K562 (cell line): ENCODE data around the gene TLK2. TPM values are rescaled to one million over a fixed set of nuclear protein-coding genes. Genes with fewer than 3 reads are reported as not detected.
A peak's percentile ranks its signal among the peaks of the same experiment; 100 is the strongest.

ENCODE experiments used
- ATAC-seq: fragments of 200-7000 bp; cut with Tn5 transposase; 3 replicates; pipeline ENCODE4 v1.9.1; 2020; ENCODE audit warnings: moderate library complexity
- BruUV-seq: library from RNA; stranded (reverse); fragments of 400-500 nt; replicated peaks from 2 replicates; lab custom pipeline; 2021; lab: Mats Ljungman, UMichigan
- CTCF ChIA-PET: fragments of 300-600 bp; formaldehyde crosslinking; extraction: SDS; loops from one replicate; lab custom pipeline; 2021; ENCODE audit warnings: low intra/inter-chr PET ratio; lab: Yijun Ruan, JAX
- POLR2A ChIA-PET: fragments of 300-600, 350-650 bp; sonication (Branson Sonifier 250); formaldehyde crosslinking; extraction: SDS; loops from one replicate; lab custom pipeline; 2021; ENCODE audit warnings: antibody characterized with exemption, inconsistent platforms; lab: Yijun Ruan, JAX
- DNase-seq, 4 experiments: peaks; one replicate each; pipeline versions ENCODE4 v3.0.0 to v3.0.0-alpha.2; 2011 to 2018; ENCODE audit warnings: low spot score in 3 of 4, mixed read lengths in 3 of 4; ENCODE audit errors: extremely low read depth in 1 of 4
- FAIRE-seq: peaks from 2 replicates; lab custom pipeline; 2011; peaks lifted over from hg19 to GRCh38; lab: Jason Lieb, UNC
- H2AFZ ChIP-seq: 2 replicates; pipeline ENCODE4 v1.6.0; 2011; ENCODE audit warnings: low read depth, low read length, control low read depth, inconsistent platforms
- H3K27ac ChIP-seq: fragments of 200-600 bp; 3 replicates; pipeline ENCODE4 v1.8.0; 2011; ENCODE audit warnings: low read depth, mild to moderate bottlenecking, control low read depth, inconsistent platforms, low read length, moderate library complexity, mixed read lengths; ENCODE audit errors: extremely low read depth
- H3K27me3 ChIP-seq, 2 experiments: fragments of 300-600 bp in 1 of 2; 2 replicates in 1 of 2; 3 replicates in 1 of 2; pipeline versions ENCODE4 v1.6.0 to v1.8.0; 2011; ENCODE audit warnings: inconsistent platforms in 2 of 2, low read length in 2 of 2, mild to moderate bottlenecking in 1 of 2, mixed read lengths in 1 of 2, moderate library complexity in 1 of 2; ENCODE audit not compliant: control insufficient read depth in 2 of 2, insufficient read depth in 2 of 2
- H3K36me3 ChIP-seq: fragments of 300-600 bp; 3 replicates; pipeline ENCODE4 v1.8.0; 2011; ENCODE audit warnings: mild to moderate bottlenecking, low read length, inconsistent platforms; ENCODE audit not compliant: control insufficient read depth, insufficient read depth
- H3K4me1 ChIP-seq, 2 experiments: fragments of 200-600 bp in 1 of 2; replicated peaks in 1 of 2; 2 replicates in 1 of 2; 3 replicates in 1 of 2; pipeline versions ENCODE4 v1.5.1 to v1.8.0; 2011; ENCODE audit warnings: inconsistent platforms in 2 of 2, low read length in 2 of 2, mild to moderate bottlenecking in 1 of 2, mixed read lengths in 1 of 2, moderate library complexity in 1 of 2; ENCODE audit not compliant: control insufficient read depth in 2 of 2, insufficient read depth in 2 of 2
- H3K4me2 ChIP-seq: 2 replicates; pipeline ENCODE4 v1.6.1; 2011; ENCODE audit warnings: low read length, control low read depth, inconsistent platforms, mixed read lengths; ENCODE audit not compliant: insufficient read depth
- H3K4me3 ChIP-seq: fragments of 200-600 bp; sonication (generic), shearing (Covaris generic); 2 replicates; pipeline ENCODE4 v1.5.1; 2016; ENCODE audit warnings: control low read depth, inconsistent platforms
- H3K79me2 ChIP-seq: fragments of 200-600 bp; 3 replicates; pipeline ENCODE4 v1.8.0; 2011; ENCODE audit warnings: low read length, inconsistent platforms; ENCODE audit not compliant: control insufficient read depth, insufficient read depth
- H3K9ac ChIP-seq, 2 experiments: 2 replicates each; pipeline versions ENCODE4 v1.6.0 to v1.6.1; 2011; ENCODE audit warnings: low read depth in 2 of 2, low read length in 2 of 2, control low read depth in 1 of 2, inconsistent platforms in 1 of 2, mild to moderate bottlenecking in 1 of 2, mixed read lengths in 1 of 2; ENCODE audit not compliant: insufficient read depth in 1 of 2
- H3K9me1 ChIP-seq: one replicate; pipeline ENCODE4 v1.6.0; 2011; ENCODE audit warnings: inconsistent platforms, mild to moderate bottlenecking, low read length, moderate library complexity; ENCODE audit not compliant: control insufficient read depth, insufficient read depth
- H3K9me3 ChIP-seq: replicated peaks from 2 replicates; pipeline ENCODE4 v1.5.1; 2011; ENCODE audit warnings: low read depth, low read length, inconsistent platforms; ENCODE audit not compliant: control insufficient read depth, insufficient read depth
- H4K20me1 ChIP-seq: replicated peaks from 2 replicates; pipeline ENCODE4 v1.6.1; 2011; ENCODE audit warnings: low read length, inconsistent platforms, mixed read lengths; ENCODE audit not compliant: control insufficient read depth, insufficient read depth
- MEF2D ChIP-seq: conservative IDR thresholded peaks from 2 replicates; pipeline ENCODE4 v1.6.1; 2016; ENCODE audit warnings: low read depth, missing genetic modification characterization, missing compliant biosample characterization
- MEIS2 ChIP-seq: fragments of 450-650 bp; IDR thresholded peaks from 2 replicates; pipeline ENCODE4 v1.6.1; 2014; ENCODE audit warnings: mild to moderate bottlenecking; ENCODE audit not compliant: partially characterized antibody
- RUNX1 ChIP-seq: sonication (generic); IDR thresholded peaks from 2 replicates; pipeline ENCODE4 v1.6.1; 2016; ENCODE audit warnings: antibody characterized with exemption, low read depth
- WGBS: fragments of 100-300 bp; shearing (Covaris generic); methylation state at CpG from one replicate; pipeline ENCODE4 v1.1.6; 2016; ENCODE audit warnings: low coverage, mixed read lengths; ENCODE audit not compliant: insufficient coverage; ENCODE audit errors: missing lambda C conversion rate; 5-methylcytosine and 5-hydroxymethylcytosine counted together
- in situ Hi-C: fragments of 300-500 bp; cut with MboI; formaldehyde crosslinking; loops from 4 replicates; pipeline ENCODE4 v1.15.0; 2018; ENCODE audit warnings: inconsistent platforms, mixed read lengths
- intact Hi-C: fragments of 100-400 bp; cut with micrococcal nuclease; formaldehyde crosslinking; loops from 2 replicates; pipeline ENCODE4 v1.14.2; 2022
- polyA plus RNA-seq, 8 experiments: library from polyadenylated mRNA; depleted of rRNA in 4 of 8; stranded (reverse) in 5 of 8; unstranded in 3 of 8; fragments of >200 nt; fragmentation: Nextera tagmentation in 2 of 8; fragmentation: Illumina TruSeq in 1 of 8; extraction: Ambion mirVana in 2 of 8; extraction: Trizol in 1 of 8; gene quantifications; 2 replicates each; pipeline versions ENCODE4 v1.2.1 to v1.2.3, GENCODE V29; 2011 to 2014; ENCODE audit warnings: inconsistent platforms in 1 of 8, missing spikeins in 1 of 8
- total RNA-seq, 7 experiments: library from RNA; depleted of rRNA in 6 of 7; stranded (reverse); fragments of >200 nt in 6 of 7; fragmentation: Illumina TruSeq in 2 of 7; extraction: Trizol in 2 of 7; gene quantifications; 2 replicates each; pipeline versions ENCODE4 v1.2.1 to v1.2.3, GENCODE V29; 2011 to 2021; ENCODE audit warnings: low replicate concordance in 1 of 7
- TF ChIP-seq, protein P1 (sequence below): fragments of 450-650 bp; IDR thresholded peaks from 2 replicates; pipeline ENCODE4 v1.6.1; 2016
- TF ChIP-seq, protein P2 (sequence below), 2 experiments: IDR thresholded peaks in 1 of 2; conservative IDR thresholded peaks in 1 of 2; 2 replicates each; pipeline ENCODE4 v1.6.1; 2016; ENCODE audit warnings: low read depth in 2 of 2, mild to moderate bottlenecking in 1 of 2, missing compliant biosample characterization in 1 of 2, missing genetic modification characterization in 1 of 2, moderate library complexity in 1 of 2

The TLK2 gene
- total and polyA plus RNA-seq, 9 of the 15 experiments (the other 6 are each of a cell fraction or from before 2014, with no cell fraction given), result 10.1 to 51.9 (median 32.4) TPM

DNA sequence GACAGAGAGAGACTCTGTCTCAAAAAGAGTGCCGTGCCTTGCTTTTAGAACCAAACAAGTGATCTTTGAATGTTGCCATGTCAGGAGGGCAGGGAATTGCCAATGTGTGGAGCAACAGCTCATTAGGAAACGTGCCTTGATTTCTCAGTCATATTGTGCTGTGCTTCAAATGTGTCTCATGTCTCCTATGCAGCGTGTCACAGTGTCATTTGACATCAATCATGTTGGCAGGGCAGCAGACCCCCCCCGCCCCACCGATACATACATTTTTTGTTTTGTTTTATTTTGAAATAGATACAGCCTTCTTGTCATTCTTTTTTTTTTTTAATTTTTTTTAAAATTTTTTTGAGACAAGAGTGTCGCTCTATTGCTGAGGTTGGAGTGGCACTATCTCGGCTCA, 170.9 kb downstream of the TLK2 start:
- no peak overlapping the region for H3K4me3 ChIP-seq
- H3K36me3 ChIP-seq, result no peaks in the 10 kb centered on the region
- DNase-seq (no peak), ATAC-seq (no peak), FAIRE-seq (no peak)
- ChIA-PET CTCF (no interaction called here), POLR2A (no interaction called here)
- BruUV-seq, result no TSS peak
- in situ Hi-C loops (no loop called here), intact Hi-C loops (no loop called here)
- peaks cover 19 to 29% of the 10 kb centered on the region in 2 experiments for H3K4me1 ChIP-seq
- no peaks in the 10 kb centered on the region for H3K9me1 ChIP-seq
- TF ChIP-seq, protein P1, sequence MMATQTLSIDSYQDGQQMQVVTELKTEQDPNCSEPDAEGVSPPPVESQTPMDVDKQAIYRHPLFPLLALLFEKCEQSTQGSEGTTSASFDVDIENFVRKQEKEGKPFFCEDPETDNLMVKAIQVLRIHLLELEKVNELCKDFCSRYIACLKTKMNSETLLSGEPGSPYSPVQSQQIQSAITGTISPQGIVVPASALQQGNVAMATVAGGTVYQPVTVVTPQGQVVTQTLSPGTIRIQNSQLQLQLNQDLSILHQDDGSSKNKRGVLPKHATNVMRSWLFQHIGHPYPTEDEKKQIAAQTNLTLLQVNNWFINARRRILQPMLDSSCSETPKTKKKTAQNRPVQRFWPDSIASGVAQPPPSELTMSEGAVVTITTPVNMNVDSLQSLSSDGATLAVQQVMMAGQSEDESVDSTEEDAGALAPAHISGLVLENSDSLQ, result 0 out of 2 replicates have a peak, but pooled peaks have one; percentile 29
- TF ChIP-seq RUNX1, result no peak
- peak; percentile 66 for TF ChIP-seq MEIS2
- TF ChIP-seq MEF2D, result no peak
- TF ChIP-seq, protein P2, sequence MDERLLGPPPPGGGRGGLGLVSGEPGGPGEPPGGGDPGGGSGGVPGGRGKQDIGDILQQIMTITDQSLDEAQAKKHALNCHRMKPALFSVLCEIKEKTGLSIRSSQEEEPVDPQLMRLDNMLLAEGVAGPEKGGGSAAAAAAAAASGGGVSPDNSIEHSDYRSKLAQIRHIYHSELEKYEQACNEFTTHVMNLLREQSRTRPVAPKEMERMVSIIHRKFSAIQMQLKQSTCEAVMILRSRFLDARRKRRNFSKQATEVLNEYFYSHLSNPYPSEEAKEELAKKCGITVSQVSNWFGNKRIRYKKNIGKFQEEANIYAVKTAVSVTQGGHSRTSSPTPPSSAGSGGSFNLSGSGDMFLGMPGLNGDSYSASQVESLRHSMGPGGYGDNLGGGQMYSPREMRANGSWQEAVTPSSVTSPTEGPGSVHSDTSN (CRISPR knock-in tag; IDR thresholded peaks at IDR 0.05; ENCODE audit: low read depth), result no peak
- TF ChIP-seq, protein P2 (tag; conservative IDR thresholded peaks at IDR 0.05; ENCODE audit: low read depth), result peak; percentile 32; the same call in 1 of the 2 replicates
- no peak overlapping the region for H2AFZ ChIP-seq
- no peaks in the 10 kb centered on the region for H3K9me3 ChIP-seq
- H3K79me2 ChIP-seq, result no peaks in the 10 kb centered on the region
- 0 out of 2 replicates have a peak, but pooled peaks cover 5% of the 10 kb centered on the region for H4K20me1 ChIP-seq
- no peak overlapping the region for H3K9ac ChIP-seq
- H3K4me2 ChIP-seq, result no peak overlapping the region
- WGBS, result 27% methylated on average over 6 of the region's 7 CpGs
- H3K27me3 ChIP-seq, result peaks cover 3 to 19% of the 10 kb centered on the region in 2 experiments; a peak in 2 of 5 replicates
- H3K27ac ChIP-seq, result no peak overlapping the region
